Spleen (tissue), 11 donors: ENCODE results near the gene FOXL2NB. TPM values are rescaled to one million over a fixed set of nuclear protein-coding genes. Genes with fewer than 3 reads are reported as not detected.

ENCODE experiments used
- DNase-seq: peaks from one replicate; pipeline ENCODE4 v3.0.0-alpha.2; 2020
- H3K27ac ChIP-seq, 8 donors: fragments of 200-600 bp; sonication (generic) in 7 of 8; 1 replicate in 4 of 8; 2 replicates in 4 of 8; pipeline versions ENCODE4 v1.5.0 to v1.8.0; 2016 to 2021; ENCODE audit warnings: inconsistent platforms in 4 of 8, mild to moderate bottlenecking in 4 of 8, moderate library complexity in 1 of 8
- H3K27me3 ChIP-seq, 7 donors: fragments of 200-600 bp; sonication (generic) in 6 of 7; replicated peaks in 1 of 7; 1 replicate in 4 of 7; 2 replicates in 3 of 7; pipeline versions ENCODE4 v1.5.0 to v1.8.0; 2016 to 2021; ENCODE audit warnings: inconsistent platforms in 3 of 7, mild to moderate bottlenecking in 1 of 7
- H3K36me3 ChIP-seq, 6 donors: fragments of 200-600 bp; sonication (generic) in 5 of 6; 1 replicate in 4 of 6; 2 replicates in 2 of 6; pipeline versions ENCODE4 v1.5.0 to v1.8.0; 2016 to 2021; ENCODE audit warnings: inconsistent platforms in 2 of 6
- H3K4me1 ChIP-seq, 6 donors: fragments of 200-600 bp; sonication (generic) in 5 of 6; 1 replicate in 3 of 6; 2 replicates in 3 of 6; pipeline versions ENCODE4 v1.5.0 to v1.8.0; 2016 to 2021; ENCODE audit warnings: inconsistent platforms in 3 of 6
- H3K4me3 ChIP-seq, 8 donors: fragments of 200-600 bp; sonication (generic) in 7 of 8; 1 replicate in 4 of 8; 2 replicates in 4 of 8; pipeline versions ENCODE4 v1.5.0 to v1.8.0; 2016 to 2021; ENCODE audit warnings: inconsistent platforms in 4 of 8, mild to moderate bottlenecking in 4 of 8, moderate library complexity in 2 of 8
- H3K9me3 ChIP-seq, 8 donors: fragments of 200-600 bp; sonication (generic) in 7 of 8; 1 replicate in 4 of 8; 2 replicates in 4 of 8; pipeline versions ENCODE4 v1.5.0 to v1.8.0; 2016 to 2021; ENCODE audit warnings: inconsistent platforms in 4 of 8
- POLR2A ChIP-seq, 3 donors: fragments of 450-650 bp; IDR thresholded peaks; one replicate each; pipeline ENCODE4 v1.5.1; 2017; ENCODE audit warnings: antibody characterized with exemption in 3 of 3, mild to moderate bottlenecking in 1 of 3
- POLR2AphosphoS5 ChIP-seq, 3 donors: sonication (generic); formaldehyde crosslinking; IDR thresholded peaks; one replicate each; pipeline ENCODE4 v1.5.1; 2017; ENCODE audit warnings: antibody characterized with exemption in 3 of 3
- WGBS, 5 donors: extraction: QIAGEN DNeasy Blood & Tissue Kit in 3 of 5; methylation state at CpG; one replicate each; pipeline versions ENCODE4 v1.1.5 to v1.1.7; 2013 to 2018; 5-methylcytosine and 5-hydroxymethylcytosine counted together
- intact Hi-C: fragments of 100-400 bp; cut with DNase I; formaldehyde crosslinking; loops from one replicate; pipeline ENCODE4 v1.15.0; 2023; ENCODE audit warnings: low total_unique reads
- polyA plus RNA-seq, 3 donors: library from polyadenylated mRNA; stranded (reverse); fragments of 200-250 nt; gene quantifications; one replicate each; pipeline ENCODE4 v1.2.1, GENCODE V29; 2013
- total RNA-seq, 7 donors: library from RNA; depleted of rRNA in 3 of 7; stranded (reverse); fragments of >200 nt in 3 of 7; fragmentation: NEBNext Ultra II Directional in 4 of 7; extraction: Animal tissue kit (Norgen Biotek cat#: 25700) in 4 of 7; gene quantifications; one replicate each; pipeline versions ENCODE4 v1.1.0 to v1.2.1, GENCODE V29; 2016 to 2021
- TF ChIP-seq, protein P1 (sequence below), 11 experiments: fragments of 200-600 bp in 7 of 11; fragments of 450-650 bp in 4 of 11; sonication (generic) in 4 of 11; IDR thresholded peaks in 8 of 11; conservative IDR thresholded peaks in 3 of 11; 1 replicate in 7 of 11; 2 replicates in 4 of 11; pipeline versions ENCODE4 v1.4.0 to v1.8.0; 2016 to 2021; ENCODE audit warnings: antibody characterized with exemption in 11 of 11, inconsistent platforms in 4 of 11, mild to moderate bottlenecking in 1 of 11
- donor health status: healthy with polysubstance abuse.
- donor health status: DM: no; HTN: no; CAD: no; lungs with moderate emphysema.
- donor health status: DM: no; HTN: no; CAD: no.
- donor health status: Bipolar disorder and iron deficiency.
- donor health status: healthy.
- donor health status: DM: no; HTN: no; CAD: no.
- donor health status: DM: yes; HTN: yes; CAD: no.

FOXL2NB gene
- total and polyA plus RNA-seq, 10 donors: 0.04 TPM; not detected in 9

DNA sequence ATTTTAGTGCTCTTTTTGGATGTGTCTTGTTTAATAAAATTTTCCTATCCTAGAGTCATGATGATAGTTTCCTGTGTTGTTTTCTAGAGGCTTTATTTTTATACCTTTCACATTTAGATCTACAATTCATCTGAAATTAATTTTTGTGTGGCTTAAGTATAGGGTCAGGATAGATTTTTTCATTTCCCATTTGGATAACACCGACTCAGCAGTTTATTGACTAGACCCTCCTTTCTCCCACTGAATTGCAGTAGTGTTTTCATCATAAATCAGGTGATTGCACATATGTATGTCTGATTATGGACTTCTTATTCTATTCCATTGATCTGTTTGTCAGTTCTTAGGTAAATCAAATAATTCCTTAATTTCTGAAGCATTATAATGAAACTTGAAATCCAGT, 48.7 kb downstream of the FOXL2NB start:
- intact Hi-C loops: no loop called here
- Histone ChIP-seq H3K27me3 (peaks cover 0 to 11% (median 0%) of the 10 kb centered on the region in 7 donors), H3K4me3 (no peak overlapping the region), H3K36me3 (no peaks in the 10 kb centered on the region), H3K4me1 (no peaks in the 10 kb centered on the region), H3K27ac (no peak overlapping the region), H3K9me3 (peaks cover 0 to 17% (median 10%) of the 10 kb centered on the region in 8 donors)
- WGBS, 5 donors: 69 to 90% (median 86%) methylated on average over 1 of the region's 1 CpG
- TF ChIP-seq, protein P1, sequence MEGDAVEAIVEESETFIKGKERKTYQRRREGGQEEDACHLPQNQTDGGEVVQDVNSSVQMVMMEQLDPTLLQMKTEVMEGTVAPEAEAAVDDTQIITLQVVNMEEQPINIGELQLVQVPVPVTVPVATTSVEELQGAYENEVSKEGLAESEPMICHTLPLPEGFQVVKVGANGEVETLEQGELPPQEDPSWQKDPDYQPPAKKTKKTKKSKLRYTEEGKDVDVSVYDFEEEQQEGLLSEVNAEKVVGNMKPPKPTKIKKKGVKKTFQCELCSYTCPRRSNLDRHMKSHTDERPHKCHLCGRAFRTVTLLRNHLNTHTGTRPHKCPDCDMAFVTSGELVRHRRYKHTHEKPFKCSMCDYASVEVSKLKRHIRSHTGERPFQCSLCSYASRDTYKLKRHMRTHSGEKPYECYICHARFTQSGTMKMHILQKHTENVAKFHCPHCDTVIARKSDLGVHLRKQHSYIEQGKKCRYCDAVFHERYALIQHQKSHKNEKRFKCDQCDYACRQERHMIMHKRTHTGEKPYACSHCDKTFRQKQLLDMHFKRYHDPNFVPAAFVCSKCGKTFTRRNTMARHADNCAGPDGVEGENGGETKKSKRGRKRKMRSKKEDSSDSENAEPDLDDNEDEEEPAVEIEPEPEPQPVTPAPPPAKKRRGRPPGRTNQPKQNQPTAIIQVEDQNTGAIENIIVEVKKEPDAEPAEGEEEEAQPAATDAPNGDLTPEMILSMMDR (IDR thresholded peaks at IDR 0.05 in 8 of 11, conservative IDR thresholded peaks at IDR 0.05 in 3 of 11): no peak
- TF ChIP-seq POLR2A (IDR thresholded peaks at IDR 0.05): no peak
- TF ChIP-seq POLR2AphosphoS5 (IDR thresholded peaks at IDR 0.05): no peak
- no peak for DNase-seq

Other genes with a start within 250 kb of the FOXL2NB start
- gene PIK3CB, start 112.3 kb upstream of the FOXL2NB start, total RNA-seq: 10 to 100 TPM; 25.8 to 43.8 (median 37.9) TPM
- gene PIK3CB, start 112.3 kb upstream of the FOXL2NB start, polyA plus RNA-seq: 1 to 10 TPM; 4.6 to 9.1 (median 5.1) TPM
- not detected for gene FOXL2, start 80 bp upstream of the FOXL2NB start, total RNA-seq
- not detected for gene FOXL2, start 80 bp upstream of the FOXL2NB start, polyA plus RNA-seq
- gene PRR23A, start 59.1 kb downstream of the FOXL2NB start, total RNA-seq: not detected
- gene PRR23A, start 59.1 kb downstream of the FOXL2NB start, polyA plus RNA-seq: not detected
- gene PRR23B, start 73.7 kb downstream of the FOXL2NB start, total RNA-seq: not detected
- not detected for gene PRR23B, start 73.7 kb downstream of the FOXL2NB start, polyA plus RNA-seq
- gene PRR23C, start 97.7 kb downstream of the FOXL2NB start, total RNA-seq: not detected
- gene PRR23C, start 97.7 kb downstream of the FOXL2NB start, polyA plus RNA-seq: not detected